Liver (tissue), 9 donors: Measurements from ENCODE around the gene POLA1. TPM values are rescaled to one million over a fixed set of nuclear protein-coding genes. Genes with fewer than 3 reads are reported as not detected.

Source experiments
- DNase-seq: peaks from one replicate; pipeline ENCODE4 v3.0.0-alpha.2; 2017; ENCODE audit warnings: low spot score
- H3K27ac ChIP-seq, 2 donors: one replicate each; pipeline ENCODE4 v1.7.0; 2013; ENCODE audit warnings: inconsistent platforms in 2 of 2, low read length in 2 of 2, control low read depth in 1 of 2, low read depth in 1 of 2, mild to moderate bottlenecking in 1 of 2
- H3K27me3 ChIP-seq, 4 donors: one replicate each; pipeline versions ENCODE4 v1.6.1 to v1.7.0; 2013; ENCODE audit warnings: low read length in 3 of 4, inconsistent platforms in 1 of 4, mild to moderate bottlenecking in 1 of 4, moderate library complexity in 1 of 4; ENCODE audit not compliant: control insufficient read depth in 4 of 4, insufficient read depth in 4 of 4
- H3K36me3 ChIP-seq, 4 donors: one replicate each; pipeline versions ENCODE4 v1.6.1 to v1.7.0; 2013; ENCODE audit warnings: low read length in 3 of 4, mild to moderate bottlenecking in 3 of 4, low read depth in 1 of 4, moderate library complexity in 1 of 4; ENCODE audit not compliant: control insufficient read depth in 4 of 4, insufficient read depth in 3 of 4
- H3K4me1 ChIP-seq, 4 donors: one replicate each; pipeline versions ENCODE4 v1.6.1 to v1.7.0; 2013; ENCODE audit warnings: low read length in 3 of 4, mild to moderate bottlenecking in 3 of 4, moderate library complexity in 1 of 4; ENCODE audit not compliant: control insufficient read depth in 4 of 4, insufficient read depth in 4 of 4
- H3K4me3 ChIP-seq, 3 donors: one replicate each; pipeline versions ENCODE4 v1.6.1 to v1.7.0; 2013; ENCODE audit warnings: low read length in 3 of 3, control low read depth in 1 of 3, low read depth in 1 of 3, mild to moderate bottlenecking in 1 of 3
- H3K9ac ChIP-seq, 2 donors: one replicate each; pipeline ENCODE4 v1.7.0; 2013; ENCODE audit warnings: low read length in 2 of 2, mild to moderate bottlenecking in 2 of 2, moderate library complexity in 2 of 2, control low read depth in 1 of 2, low read depth in 1 of 2
- H3K9me3 ChIP-seq, 4 donors: one replicate each; pipeline versions ENCODE4 v1.6.1 to v1.7.0; 2013; ENCODE audit warnings: low read length in 3 of 4; ENCODE audit not compliant: control insufficient read depth in 4 of 4
- EGR1 ChIP-seq, 2 donors: IDR thresholded peaks; 2 replicates each; pipeline ENCODE4 v1.6.1; 2016 to 2018; ENCODE audit warnings: antibody characterized with exemption in 2 of 2, low read depth in 2 of 2
- FOXA1 ChIP-seq: IDR thresholded peaks from 2 replicates; pipeline ENCODE4 v1.6.1; 2016; ENCODE audit warnings: antibody characterized with exemption
- FOXA2 ChIP-seq: IDR thresholded peaks from 2 replicates; pipeline ENCODE4 v1.6.1; 2016; ENCODE audit warnings: antibody characterized with exemption
- HNF4A ChIP-seq, 2 donors: conservative IDR thresholded peaks; 2 replicates each; pipeline ENCODE4 v1.6.1; 2016; ENCODE audit warnings: antibody characterized with exemption in 2 of 2, mild to moderate bottlenecking in 2 of 2
- JUND ChIP-seq, 2 donors: IDR thresholded peaks; 2 replicates each; pipeline ENCODE4 v1.6.1; 2016; ENCODE audit warnings: antibody characterized with exemption in 2 of 2
- NR2F2 ChIP-seq: IDR thresholded peaks from 2 replicates; pipeline ENCODE4 v1.6.1; 2016; ENCODE audit warnings: antibody characterized with exemption
- RAD21 ChIP-seq, 2 donors: IDR thresholded peaks; 2 replicates each; pipeline ENCODE4 v1.6.1; 2016; ENCODE audit warnings: antibody characterized with exemption in 2 of 2, mild to moderate bottlenecking in 2 of 2
- RXRA ChIP-seq, 2 donors: IDR thresholded peaks; 2 replicates each; pipeline ENCODE4 v1.6.1; 2017 to 2018; ENCODE audit warnings: antibody characterized with exemption in 2 of 2, mild to moderate bottlenecking in 1 of 2
- SP1 ChIP-seq: IDR thresholded peaks from 2 replicates; pipeline ENCODE4 v1.6.1; 2018; ENCODE audit warnings: antibody characterized with exemption, mild to moderate bottlenecking
- TAF1 ChIP-seq: conservative IDR thresholded peaks from 2 replicates; pipeline ENCODE4 v1.6.1; 2016; ENCODE audit warnings: antibody characterized with exemption, mild to moderate bottlenecking
- YY1 ChIP-seq: IDR thresholded peaks from 2 replicates; pipeline ENCODE4 v1.6.1; 2016; ENCODE audit warnings: antibody characterized with exemption, mild to moderate bottlenecking
- WGBS: extraction: QIAGEN DNeasy Blood & Tissue Kit; methylation state at CpG from one replicate; pipeline ENCODE4 v1.1.7; 2013; 5-methylcytosine and 5-hydroxymethylcytosine counted together
- polyA plus RNA-seq, 2 donors: library from polyadenylated mRNA; stranded (reverse) in 1 of 2; unstranded in 1 of 2; fragments of 200-250 nt in 1 of 2; fragments of >200 nt in 1 of 2; fragmentation: Nextera tagmentation in 1 of 2; extraction: Ambion mirVana in 1 of 2; gene quantifications; one replicate each; pipeline versions ENCODE4 v1.2.1 to v1.2.3, GENCODE V29; 2013 to 2015
- total RNA-seq, 2 donors: library from RNA; depleted of rRNA; stranded (reverse); fragments of >200 nt; gene quantifications; one replicate each; pipeline ENCODE4 v1.2.3, GENCODE V29; 2014
- TF ChIP-seq, protein P1 (sequence below): IDR thresholded peaks from 2 replicates; pipeline ENCODE4 v1.6.1; 2016; ENCODE audit warnings: antibody characterized with exemption, mild to moderate bottlenecking
- TF ChIP-seq, protein P2 (sequence below): IDR thresholded peaks from 2 replicates; pipeline ENCODE4 v1.6.1; 2016; ENCODE audit warnings: antibody characterized with exemption
- TF ChIP-seq, protein P3 (sequence below): IDR thresholded peaks from 2 replicates; pipeline ENCODE4 v1.6.1; 2016; ENCODE audit warnings: antibody characterized with exemption
- TF ChIP-seq, protein P4 (sequence below): fragments of 150-350 bp; IDR thresholded peaks from 2 replicates; pipeline ENCODE4 v1.5.1; 2017; ENCODE audit warnings: improper control_type of control experiment, low read depth, low read length; ENCODE audit not compliant: missing input control
- TF ChIP-seq, protein P5 (sequence below): IDR thresholded peaks from 2 replicates; pipeline ENCODE4 v1.6.1; 2016; ENCODE audit warnings: antibody characterized with exemption
- donor health status: healthy.
- donor health status: healthy.
- donor health status: healthy.
- donor health status: healthy.
- donor health status: healthy.

POLA1 gene
- total and polyA plus RNA-seq, 4 donors = 0.93 to 12.7 (median 4.3) TPM

DNA sequence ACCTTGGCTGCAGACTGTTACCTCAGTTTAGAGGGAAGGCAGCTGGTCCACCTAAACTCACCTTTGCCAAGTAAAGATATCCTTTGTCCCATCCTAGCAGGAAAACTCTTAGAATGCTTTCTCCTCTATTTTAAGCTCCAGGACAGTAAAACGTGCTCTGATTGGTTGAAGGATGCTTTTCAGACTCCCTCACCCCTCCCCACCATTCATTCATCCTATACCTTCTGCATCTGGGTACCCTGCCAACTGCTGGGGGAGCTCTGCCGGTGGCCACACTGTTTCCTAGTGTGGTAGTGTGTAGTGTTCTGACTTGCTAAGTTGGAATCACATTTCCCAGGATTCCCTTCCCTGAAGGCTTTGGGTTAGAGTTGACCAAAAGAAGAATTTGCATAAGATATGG is 20.3 kb upstream of the POLA1 start:
- no peaks in the 10 kb centered on the region for H3K4me1 ChIP-seq
- no peak overlapping the region for H3K27ac ChIP-seq
- H3K4me3 ChIP-seq = no peak overlapping the region
- TF ChIP-seq, protein P1, sequence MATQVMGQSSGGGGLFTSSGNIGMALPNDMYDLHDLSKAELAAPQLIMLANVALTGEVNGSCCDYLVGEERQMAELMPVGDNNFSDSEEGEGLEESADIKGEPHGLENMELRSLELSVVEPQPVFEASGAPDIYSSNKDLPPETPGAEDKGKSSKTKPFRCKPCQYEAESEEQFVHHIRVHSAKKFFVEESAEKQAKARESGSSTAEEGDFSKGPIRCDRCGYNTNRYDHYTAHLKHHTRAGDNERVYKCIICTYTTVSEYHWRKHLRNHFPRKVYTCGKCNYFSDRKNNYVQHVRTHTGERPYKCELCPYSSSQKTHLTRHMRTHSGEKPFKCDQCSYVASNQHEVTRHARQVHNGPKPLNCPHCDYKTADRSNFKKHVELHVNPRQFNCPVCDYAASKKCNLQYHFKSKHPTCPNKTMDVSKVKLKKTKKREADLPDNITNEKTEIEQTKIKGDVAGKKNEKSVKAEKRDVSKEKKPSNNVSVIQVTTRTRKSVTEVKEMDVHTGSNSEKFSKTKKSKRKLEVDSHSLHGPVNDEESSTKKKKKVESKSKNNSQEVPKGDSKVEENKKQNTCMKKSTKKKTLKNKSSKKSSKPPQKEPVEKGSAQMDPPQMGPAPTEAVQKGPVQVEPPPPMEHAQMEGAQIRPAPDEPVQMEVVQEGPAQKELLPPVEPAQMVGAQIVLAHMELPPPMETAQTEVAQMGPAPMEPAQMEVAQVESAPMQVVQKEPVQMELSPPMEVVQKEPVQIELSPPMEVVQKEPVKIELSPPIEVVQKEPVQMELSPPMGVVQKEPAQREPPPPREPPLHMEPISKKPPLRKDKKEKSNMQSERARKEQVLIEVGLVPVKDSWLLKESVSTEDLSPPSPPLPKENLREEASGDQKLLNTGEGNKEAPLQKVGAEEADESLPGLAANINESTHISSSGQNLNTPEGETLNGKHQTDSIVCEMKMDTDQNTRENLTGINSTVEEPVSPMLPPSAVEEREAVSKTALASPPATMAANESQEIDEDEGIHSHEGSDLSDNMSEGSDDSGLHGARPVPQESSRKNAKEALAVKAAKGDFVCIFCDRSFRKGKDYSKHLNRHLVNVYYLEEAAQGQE = no peak
- TF ChIP-seq EGR1 (IDR thresholded peaks at IDR 0.05; ENCODE audit: low read depth in 2 of 2) (no peak), JUND (IDR thresholded peaks at IDR 0.05) (no peak), SP1 (no peak), FOXA2 (no peak), TAF1 (no peak), HNF4A (conservative IDR thresholded peaks at IDR 0.05) (no peak), YY1 (no peak), RXRA (IDR thresholded peaks at IDR 0.05) (no peak), FOXA1 (no peak), RAD21 (IDR thresholded peaks at IDR 0.05) (no peak)
- TF ChIP-seq, protein P2, sequence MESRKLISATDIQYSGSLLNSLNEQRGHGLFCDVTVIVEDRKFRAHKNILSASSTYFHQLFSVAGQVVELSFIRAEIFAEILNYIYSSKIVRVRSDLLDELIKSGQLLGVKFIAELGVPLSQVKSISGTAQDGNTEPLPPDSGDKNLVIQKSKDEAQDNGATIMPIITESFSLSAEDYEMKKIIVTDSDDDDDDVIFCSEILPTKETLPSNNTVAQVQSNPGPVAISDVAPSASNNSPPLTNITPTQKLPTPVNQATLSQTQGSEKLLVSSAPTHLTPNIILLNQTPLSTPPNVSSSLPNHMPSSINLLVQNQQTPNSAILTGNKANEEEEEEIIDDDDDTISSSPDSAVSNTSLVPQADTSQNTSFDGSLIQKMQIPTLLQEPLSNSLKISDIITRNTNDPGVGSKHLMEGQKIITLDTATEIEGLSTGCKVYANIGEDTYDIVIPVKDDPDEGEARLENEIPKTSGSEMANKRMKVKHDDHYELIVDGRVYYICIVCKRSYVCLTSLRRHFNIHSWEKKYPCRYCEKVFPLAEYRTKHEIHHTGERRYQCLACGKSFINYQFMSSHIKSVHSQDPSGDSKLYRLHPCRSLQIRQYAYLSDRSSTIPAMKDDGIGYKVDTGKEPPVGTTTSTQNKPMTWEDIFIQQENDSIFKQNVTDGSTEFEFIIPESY = no peak
- TF ChIP-seq, protein P3, sequence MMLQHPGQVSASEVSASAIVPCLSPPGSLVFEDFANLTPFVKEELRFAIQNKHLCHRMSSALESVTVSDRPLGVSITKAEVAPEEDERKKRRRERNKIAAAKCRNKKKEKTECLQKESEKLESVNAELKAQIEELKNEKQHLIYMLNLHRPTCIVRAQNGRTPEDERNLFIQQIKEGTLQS = no peak
- peaks cover 0 to 2% (median 0%) of the 10 kb centered on the region in 4 donors for H3K27me3 ChIP-seq
- no peaks in the 10 kb centered on the region for H3K9me3 ChIP-seq
- H3K9ac ChIP-seq = no peak overlapping the region
- H3K36me3 ChIP-seq = no peaks in the 10 kb centered on the region
- DNase-seq = no peak
- 62% methylated on average over 2 of the region's 2 CpGs for WGBS

DNA sequence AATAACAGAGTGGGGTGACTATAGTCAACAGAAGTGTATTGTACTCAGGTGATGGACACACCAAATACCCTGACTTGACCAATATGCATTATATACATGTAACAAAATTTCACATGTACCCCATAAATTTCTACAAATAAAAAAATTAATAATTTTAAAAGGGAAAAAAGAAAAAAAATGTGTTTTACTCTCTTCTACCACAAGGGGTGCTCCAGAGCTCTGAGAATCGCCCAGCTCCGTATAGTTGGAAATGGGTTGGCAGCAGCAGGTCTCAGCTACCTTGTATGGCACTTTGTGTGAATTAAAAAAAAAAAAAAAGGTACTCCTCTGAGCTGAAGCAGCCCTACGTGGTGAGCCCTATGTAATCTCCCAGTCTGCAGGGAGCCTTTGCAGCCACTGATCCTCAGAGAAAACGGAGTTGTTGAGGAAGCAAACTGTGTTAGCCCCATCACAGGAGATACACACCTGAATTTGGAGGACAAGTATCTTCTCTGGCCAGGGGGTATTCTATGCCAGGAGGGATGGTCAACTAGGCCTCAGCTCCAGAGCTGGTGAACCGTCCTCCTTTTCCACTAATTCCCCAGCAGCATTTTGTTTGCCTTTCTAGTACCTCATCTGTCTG is 17.2 kb upstream of the POLA1 start:
- H3K4me1 ChIP-seq = no peaks in the 10 kb centered on the region
- no peak overlapping the region for H3K4me3 ChIP-seq
- WGBS = 41% methylated on average over 5 of the region's 5 CpGs
- no peaks in the 10 kb centered on the region for H3K36me3 ChIP-seq
- no peak overlapping the region for H3K27ac ChIP-seq
- H3K9ac ChIP-seq = no peak overlapping the region
- DNase-seq = no peak
- no peaks in the 10 kb centered on the region for H3K9me3 ChIP-seq
- TF ChIP-seq, protein P4, sequence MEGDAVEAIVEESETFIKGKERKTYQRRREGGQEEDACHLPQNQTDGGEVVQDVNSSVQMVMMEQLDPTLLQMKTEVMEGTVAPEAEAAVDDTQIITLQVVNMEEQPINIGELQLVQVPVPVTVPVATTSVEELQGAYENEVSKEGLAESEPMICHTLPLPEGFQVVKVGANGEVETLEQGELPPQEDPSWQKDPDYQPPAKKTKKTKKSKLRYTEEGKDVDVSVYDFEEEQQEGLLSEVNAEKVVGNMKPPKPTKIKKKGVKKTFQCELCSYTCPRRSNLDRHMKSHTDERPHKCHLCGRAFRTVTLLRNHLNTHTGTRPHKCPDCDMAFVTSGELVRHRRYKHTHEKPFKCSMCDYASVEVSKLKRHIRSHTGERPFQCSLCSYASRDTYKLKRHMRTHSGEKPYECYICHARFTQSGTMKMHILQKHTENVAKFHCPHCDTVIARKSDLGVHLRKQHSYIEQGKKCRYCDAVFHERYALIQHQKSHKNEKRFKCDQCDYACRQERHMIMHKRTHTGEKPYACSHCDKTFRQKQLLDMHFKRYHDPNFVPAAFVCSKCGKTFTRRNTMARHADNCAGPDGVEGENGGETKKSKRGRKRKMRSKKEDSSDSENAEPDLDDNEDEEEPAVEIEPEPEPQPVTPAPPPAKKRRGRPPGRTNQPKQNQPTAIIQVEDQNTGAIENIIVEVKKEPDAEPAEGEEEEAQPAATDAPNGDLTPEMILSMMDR = peak; percentile 32
- TF ChIP-seq FOXA1 (no peak), NR2F2 (no peak), TAF1 (no peak), RAD21 (IDR thresholded peaks at IDR 0.05) (peak; percentile 23 to 46)
- TF ChIP-seq, protein P2 = no peak
- TF ChIP-seq, protein P5, sequence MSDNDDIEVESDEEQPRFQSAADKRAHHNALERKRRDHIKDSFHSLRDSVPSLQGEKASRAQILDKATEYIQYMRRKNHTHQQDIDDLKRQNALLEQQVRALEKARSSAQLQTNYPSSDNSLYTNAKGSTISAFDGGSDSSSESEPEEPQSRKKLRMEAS = no peak
- H3K27me3 ChIP-seq = peaks cover 0 to 2% (median 0%) of the 10 kb centered on the region in 4 donors
